CD14-positive monocyte (primary cell): ENCODE results near the gene RASAL2. TPM values are rescaled to one million over a fixed set of nuclear protein-coding genes. Genes with fewer than 3 reads are reported as not detected.

Source experiments
- DNase-seq, 3 donors: peaks; one replicate each; pipeline ENCODE4 v3.0.0-alpha.2; 2011 to 2022
- H2AFZ ChIP-seq: 2 replicates; pipeline ENCODE4 v1.6.0; 2012; ENCODE audit warnings: mild to moderate bottlenecking, low read depth, low read length, inconsistent platforms; ENCODE audit not compliant: insufficient read depth, poor library complexity, severe bottlenecking
- H3K27ac ChIP-seq, 2 donors: 1 replicate in 1 of 2; 2 replicates in 1 of 2; pipeline ENCODE4 v1.5.1; 2012 to 2013; ENCODE audit warnings: low read length in 2 of 2, control low read depth in 1 of 2, inconsistent platforms in 1 of 2, low read depth in 1 of 2, mild to moderate bottlenecking in 1 of 2
- H3K27me3 ChIP-seq, 2 donors: one replicate each; pipeline versions ENCODE4 v1.6.0 to v1.6.1; 2011 to 2013; ENCODE audit warnings: low read length in 2 of 2; ENCODE audit not compliant: control insufficient read depth in 2 of 2, insufficient read depth in 2 of 2
- H3K36me3 ChIP-seq, 2 donors: replicated peaks in 1 of 2; 1 replicate in 1 of 2; 2 replicates in 1 of 2; pipeline versions ENCODE4 v1.5.1 to v1.6.1; 2012 to 2013; ENCODE audit warnings: low read length in 2 of 2, control low read depth in 1 of 2, inconsistent platforms in 1 of 2, mild to moderate bottlenecking in 1 of 2; ENCODE audit not compliant: insufficient read depth in 2 of 2, control insufficient read depth in 1 of 2
- H3K4me1 ChIP-seq, 2 donors: 1 replicate in 1 of 2; 2 replicates in 1 of 2; pipeline versions ENCODE4 v1.5.1 to v1.6.1; 2012 to 2013; ENCODE audit warnings: low read length in 2 of 2, control low read depth in 1 of 2, inconsistent platforms in 1 of 2, mild to moderate bottlenecking in 1 of 2, moderate library complexity in 1 of 2; ENCODE audit not compliant: insufficient read depth in 2 of 2, control insufficient read depth in 1 of 2
- H3K4me2 ChIP-seq: replicated peaks from 2 replicates; pipeline ENCODE3; 2012; ENCODE audit warnings: low read length, moderate library complexity, mild to moderate bottlenecking; ENCODE audit not compliant: poor library complexity, severe bottlenecking; ENCODE audit errors: extremely low read depth
- H3K4me3 ChIP-seq, 3 experiments: fragments of 200-600 bp in 1 of 3; sonication (generic) in 1 of 3; replicated peaks in 1 of 3; 1 replicate in 2 of 3; 2 replicates in 1 of 3; pipeline ENCODE4 v1.5.1; 2011 to 2013; ENCODE audit warnings: low read length in 3 of 3, mild to moderate bottlenecking in 3 of 3, control low read depth in 2 of 3, low read depth in 2 of 3, inconsistent platforms in 1 of 3, moderate library complexity in 1 of 3
- H3K79me2 ChIP-seq: 2 replicates; pipeline ENCODE4 v1.6.0; 2012; ENCODE audit warnings: mild to moderate bottlenecking, control low read depth, inconsistent platforms, low read length, moderate library complexity; ENCODE audit not compliant: insufficient read depth
- H3K9ac ChIP-seq: 2 replicates; pipeline ENCODE4 v1.6.0; 2017; ENCODE audit warnings: low read length, mild to moderate bottlenecking; ENCODE audit not compliant: insufficient read depth, poor library complexity, severe bottlenecking
- H3K9me3 ChIP-seq, 2 donors: replicated peaks in 1 of 2; 1 replicate in 1 of 2; 2 replicates in 1 of 2; pipeline versions ENCODE4 v1.5.1 to v1.6.1; 2012 to 2013; ENCODE audit warnings: low read length in 2 of 2, control low read depth in 1 of 2; ENCODE audit not compliant: control insufficient read depth in 1 of 2, insufficient read depth in 1 of 2
- H4K20me1 ChIP-seq: 2 replicates; pipeline ENCODE4 v1.6.0; 2012; ENCODE audit warnings: mild to moderate bottlenecking, low read length, control low read depth, moderate library complexity; ENCODE audit not compliant: insufficient read depth
- H3K27ac Mint-ChIP-seq, 7 donors: one replicate each; pipeline ENCODE4 v1.8.0; 2020; ENCODE audit warnings: mild to moderate bottlenecking in 7 of 7, mixed read lengths in 7 of 7, moderate library complexity in 6 of 7, inconsistent platforms in 2 of 7
- H3K27me3 Mint-ChIP-seq, 3 donors: one replicate each; pipeline ENCODE4 v1.8.0; 2021 to 2022; ENCODE audit warnings: low read depth in 3 of 3, mild to moderate bottlenecking in 3 of 3, mixed read lengths in 3 of 3, moderate library complexity in 3 of 3, inconsistent platforms in 1 of 3
- H3K36me3 Mint-ChIP-seq, 2 donors: one replicate each; pipeline ENCODE4 v1.8.0; 2020; ENCODE audit warnings: mixed read lengths in 2 of 2, inconsistent platforms in 1 of 2, mild to moderate bottlenecking in 1 of 2
- H3K4me1 Mint-ChIP-seq: one replicate; pipeline ENCODE4 v1.8.0; 2020; ENCODE audit warnings: mild to moderate bottlenecking, mixed read lengths
- H3K4me3 Mint-ChIP-seq, 2 donors: one replicate each; pipeline ENCODE4 v1.8.0; 2020; ENCODE audit warnings: mild to moderate bottlenecking in 2 of 2, mixed read lengths in 2 of 2, moderate library complexity in 1 of 2
- H3K9me3 Mint-ChIP-seq, 7 donors: one replicate each; pipeline ENCODE4 v1.8.0; 2020 to 2022; ENCODE audit warnings: mixed read lengths in 7 of 7, mild to moderate bottlenecking in 6 of 7, moderate library complexity in 6 of 7, inconsistent platforms in 2 of 7
- WGBS: methylation state at CpG from one replicate; pipeline ENCODE4 v1.1.5; 2013; ENCODE audit warnings: missing lambda C conversion rate; ENCODE audit not compliant: insufficient coverage; 5-methylcytosine and 5-hydroxymethylcytosine counted together
- intact Hi-C, 2 donors: fragments of 100-400 bp; cut with micrococcal nuclease; formaldehyde crosslinking; loops; one replicate each; pipeline versions ENCODE4 v1.15.0 to v1.15.1; 2023
- polyA plus RNA-seq, 3 donors: library from polyadenylated mRNA; depleted of rRNA in 1 of 3; unstranded in 2 of 3; stranded (reverse) in 1 of 3; fragments of 300-500 nt in 2 of 3; fragments of >200 nt in 1 of 3; fragmentation: Illumina TruSeq in 2 of 3; gene quantifications; 1 replicate in 2 of 3; 2 replicates in 1 of 3; pipeline ENCODE4 v1.2.3, GENCODE V29; 2012 to 2021
- TF ChIP-seq, protein P1 (sequence below): fragments of 200-600 bp; IDR thresholded peaks from one replicate; pipeline ENCODE4 v1.8.0; 2022; ENCODE audit warnings: antibody characterized with exemption, mild to moderate bottlenecking

RASAL2 gene
- polyA plus RNA-seq, 3 donors = 0.15 to 1.00 (median 0.63) TPM

- Histone ChIP-seq H3K27ac (no peak overlapping the region), H3K79me2 (no peaks in the 10 kb centered on the region), H3K9ac (no peak overlapping the region), H3K4me1 (no peaks in the 10 kb centered on the region), H3K27me3 (no peaks in the 10 kb centered on the region), H2AFZ (no peak overlapping the region), H3K36me3 (no peaks in the 10 kb centered on the region), H3K4me2 (no peak overlapping the region), H3K4me3 (no peak overlapping the region), H4K20me1 (no peaks in the 10 kb centered on the region), H3K9me3 (no peaks in the 10 kb centered on the region)
- peak overlapping the region in 2 of 7 donors; percentile 1 to 70 for H3K27ac Mint-ChIP-seq
- intact Hi-C loops = no loop called here
- H3K9me3 Mint-ChIP-seq = peaks cover 0 to 6% (median 0%) of the 10 kb centered on the region in 7 donors
- peaks cover 0 to 2% (median 1%) of the 10 kb centered on the region in 3 donors for H3K27me3 Mint-ChIP-seq
- TF ChIP-seq, protein P1, sequence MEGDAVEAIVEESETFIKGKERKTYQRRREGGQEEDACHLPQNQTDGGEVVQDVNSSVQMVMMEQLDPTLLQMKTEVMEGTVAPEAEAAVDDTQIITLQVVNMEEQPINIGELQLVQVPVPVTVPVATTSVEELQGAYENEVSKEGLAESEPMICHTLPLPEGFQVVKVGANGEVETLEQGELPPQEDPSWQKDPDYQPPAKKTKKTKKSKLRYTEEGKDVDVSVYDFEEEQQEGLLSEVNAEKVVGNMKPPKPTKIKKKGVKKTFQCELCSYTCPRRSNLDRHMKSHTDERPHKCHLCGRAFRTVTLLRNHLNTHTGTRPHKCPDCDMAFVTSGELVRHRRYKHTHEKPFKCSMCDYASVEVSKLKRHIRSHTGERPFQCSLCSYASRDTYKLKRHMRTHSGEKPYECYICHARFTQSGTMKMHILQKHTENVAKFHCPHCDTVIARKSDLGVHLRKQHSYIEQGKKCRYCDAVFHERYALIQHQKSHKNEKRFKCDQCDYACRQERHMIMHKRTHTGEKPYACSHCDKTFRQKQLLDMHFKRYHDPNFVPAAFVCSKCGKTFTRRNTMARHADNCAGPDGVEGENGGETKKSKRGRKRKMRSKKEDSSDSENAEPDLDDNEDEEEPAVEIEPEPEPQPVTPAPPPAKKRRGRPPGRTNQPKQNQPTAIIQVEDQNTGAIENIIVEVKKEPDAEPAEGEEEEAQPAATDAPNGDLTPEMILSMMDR = no peak
- no peak overlapping the region for H3K4me3 Mint-ChIP-seq
- no CpG with 5 or more reads among the region's 2 CpGs for WGBS
- peaks cover 4% of the 10 kb centered on the region for H3K4me1 Mint-ChIP-seq
- H3K36me3 Mint-ChIP-seq = peaks cover 0 to 4% of the 10 kb centered on the region in 2 donors
- peak in 1 of 3 donors; percentile 4 for DNase-seq
These were observed 50.1 kb downstream of the RASAL2 start for GRCh38 chr1:178143730-178144690.

GRCh38 chr1:178145605-178146004 is 51.7 kb downstream of the RASAL2 start:
- intact Hi-C loops = no loop called here
- Histone ChIP-seq H2AFZ (no peak overlapping the region), H3K4me1 (no peaks in the 10 kb centered on the region), H3K27ac (no peak overlapping the region), H3K9ac (no peak overlapping the region), H3K4me3 (no peak overlapping the region), H3K4me2 (no peak overlapping the region), H4K20me1 (no peaks in the 10 kb centered on the region), H3K36me3 (no peaks in the 10 kb centered on the region), H3K27me3 (no peaks in the 10 kb centered on the region), H3K9me3 (no peaks in the 10 kb centered on the region), H3K79me2 (no peaks in the 10 kb centered on the region)
- Mint-ChIP-seq H3K9me3 (peaks cover 0 to 6% (median 0%) of the 10 kb centered on the region in 7 donors), H3K36me3 (peaks cover 0 to 4% of the 10 kb centered on the region in 2 donors), H3K4me1 (peaks cover 4% of the 10 kb centered on the region), H3K27ac (no peak overlapping the region), H3K27me3 (peaks cover 0 to 2% (median 1%) of the 10 kb centered on the region in 3 donors), H3K4me3 (no peak overlapping the region)
- DNase-seq = no peak
- no CpG with 5 or more reads among the region's 1 CpG for WGBS
- TF ChIP-seq, protein P1 = no peak
